DND-41 (cell line): Measurements from ENCODE around the gene GALM.

ENCODE experiments used
- CTCF ChIP-seq: IDR thresholded peaks from 2 replicates; pipeline ENCODE4 v1.5.1; 2012; ENCODE audit warnings: borderline replicate concordance, low read length, moderate library complexity, mild to moderate bottlenecking; ENCODE audit not compliant: poor library complexity, severe bottlenecking; ENCODE audit errors: extremely low read depth
- EZH2 ChIP-seq: IDR thresholded peaks from 3 replicates; pipeline ENCODE4 v1.6.1; 2012; ENCODE audit warnings: borderline replicate concordance, low read depth, mild to moderate bottlenecking, moderate library complexity, low read length, inconsistent platforms; ENCODE audit not compliant: severe bottlenecking

GRCh38 chr2:38650717-38651116, 15.2 kb upstream of the GALM start:
- TF ChIP-seq CTCF (no peak), EZH2 (no peak)
